Mesothelial cell of epicardium (in vitro differentiated cells): Measurements from ENCODE around the gene SLC10A6. TPM values are rescaled to one million over a fixed set of nuclear protein-coding genes. Genes with fewer than 3 reads are reported as not detected.

ENCODE experiments used
- DNase-seq, 2 experiments: peaks; one replicate each; pipeline ENCODE4 v3.0.0; 2021; ENCODE audit warnings: low spot score in 2 of 2; ENCODE audit not compliant: unreplicated experiment in 2 of 2
- H3K27ac Mint-ChIP-seq: 2 replicates; pipeline ENCODE4 v1.8.0; 2021; ENCODE audit warnings: mixed read lengths
- H3K27me3 Mint-ChIP-seq: 2 replicates; pipeline ENCODE4 v1.8.0; 2021; ENCODE audit warnings: low read depth, mixed read lengths
- H3K36me3 Mint-ChIP-seq: 2 replicates; pipeline ENCODE4 v1.8.0; 2021; ENCODE audit warnings: mixed read lengths
- H3K4me1 Mint-ChIP-seq: 2 replicates; pipeline ENCODE4 v1.8.0; 2021; ENCODE audit warnings: mixed read lengths
- H3K4me3 Mint-ChIP-seq: 2 replicates; pipeline ENCODE4 v1.8.0; 2021; ENCODE audit warnings: mild to moderate bottlenecking, moderate library complexity, mixed read lengths
- H3K9me3 Mint-ChIP-seq: 2 replicates; pipeline ENCODE4 v1.8.0; 2021; ENCODE audit warnings: mixed read lengths
- CTCF ChIP-seq: fragments of 200-600 bp; sonication (generic); IDR thresholded peaks from one replicate; pipeline ENCODE4 v1.5.0; 2021; ENCODE audit warnings: antibody characterized with exemption; ENCODE audit not compliant: unreplicated experiment
- total RNA-seq: library from RNA; stranded (reverse); gene quantifications from 3 replicates; pipeline ENCODE4 v1.2.1, GENCODE V29; 2021

Gene SLC10A6
- total RNA-seq, 1 donor from 2014 or later: not detected

- Mint-ChIP-seq H3K36me3 (peaks cover 9% of the 10 kb centered on the region), H3K27me3 (no peaks in the 10 kb centered on the region), H3K4me3 (no peak overlapping the region), H3K9me3 (no peaks in the 10 kb centered on the region), H3K4me1 (peaks cover 2% of the 10 kb centered on the region), H3K27ac (no peak overlapping the region)
- no peak for DNase-seq
- TF ChIP-seq CTCF: no peak
Observed at GRCh38 chr4:86821151-86821550, 28.0 kb downstream of the SLC10A6 start.

- peaks cover 7% of the 10 kb centered on the region for H3K9me3 Mint-ChIP-seq
- no peak overlapping the region for H3K27ac Mint-ChIP-seq
- peaks cover 23% of the 10 kb centered on the region for H3K36me3 Mint-ChIP-seq
- H3K4me3 Mint-ChIP-seq: no peak overlapping the region
- no peak for DNase-seq
- H3K4me1 Mint-ChIP-seq: peaks cover 2% of the 10 kb centered on the region
- no peaks in the 10 kb centered on the region for H3K27me3 Mint-ChIP-seq
- TF ChIP-seq CTCF: no peak
Observed at GRCh38 chr4:86819561-86819960, 29.6 kb downstream of the SLC10A6 start.

- Mint-ChIP-seq H3K9me3 (peaks cover 7% of the 10 kb centered on the region), H3K36me3 (peaks cover 28% of the 10 kb centered on the region), H3K27me3 (no peaks in the 10 kb centered on the region), H3K4me3 (no peak overlapping the region), H3K27ac (no peak overlapping the region), H3K4me1 (peaks cover 2% of the 10 kb centered on the region)
- no peak for TF ChIP-seq CTCF
- DNase-seq: no peak
Observed at GRCh38 chr4:86818841-86819240, 30.3 kb downstream of the SLC10A6 start.

- Mint-ChIP-seq H3K27me3 (no peaks in the 10 kb centered on the region), H3K27ac (no peak overlapping the region), H3K4me3 (no peak overlapping the region), H3K9me3 (peaks cover 7% of the 10 kb centered on the region), H3K4me1 (peaks cover 2% of the 10 kb centered on the region), H3K36me3 (peaks cover 33% of the 10 kb centered on the region)
- DNase-seq: no peak
- no peak for TF ChIP-seq CTCF
Observed at GRCh38 chr4:86818211-86818610, 31.0 kb downstream of the SLC10A6 start.

GRCh38 chr4:86816501-86817273, 32.5 kb downstream of the SLC10A6 start:
- H3K27ac Mint-ChIP-seq: peak overlapping the region; percentile 7
- no peak for DNase-seq
- no peak overlapping the region for H3K4me3 Mint-ChIP-seq
- TF ChIP-seq CTCF: no peak
- H3K36me3 Mint-ChIP-seq: peaks cover 43% of the 10 kb centered on the region
- H3K4me1 Mint-ChIP-seq: peaks cover 2% of the 10 kb centered on the region
- peaks cover 7% of the 10 kb centered on the region for H3K9me3 Mint-ChIP-seq
- no peaks in the 10 kb centered on the region for H3K27me3 Mint-ChIP-seq
